Glomerular visceral epithelial cell (primary cell): ENCODE data around the gene LMNTD1.
"Not testable (repeated sequence)": the region's sequence is repeated elsewhere in the genome, so short reads cannot be mapped to it uniquely, and the experiment has no call there.

ENCODE experiments used
- DNase-seq: peaks from one replicate; pipeline ENCODE4 v3.0.0-alpha.2; 2016; ENCODE audit errors: extremely low spot score

LMNTD1 gene, protein sequence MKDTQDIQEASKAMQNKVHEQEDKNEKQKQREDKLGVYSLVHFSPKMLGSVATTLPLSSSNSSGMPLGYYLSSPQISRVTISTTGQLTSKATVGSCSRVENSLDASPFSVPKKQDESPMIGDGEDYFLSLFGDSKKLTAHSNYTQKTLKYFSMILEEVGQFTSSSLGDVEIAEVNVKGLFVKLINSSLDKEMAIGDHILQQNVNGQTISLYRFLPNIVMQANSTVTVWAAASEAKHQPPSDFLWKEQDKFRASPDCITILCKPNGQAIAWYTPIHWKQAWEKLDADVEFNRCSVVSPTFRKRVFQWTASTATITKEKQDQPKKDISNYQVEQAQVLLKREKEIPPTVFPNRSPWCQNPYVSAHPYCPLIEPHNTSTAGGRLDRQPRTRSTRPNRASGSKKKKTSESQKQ

DNA sequence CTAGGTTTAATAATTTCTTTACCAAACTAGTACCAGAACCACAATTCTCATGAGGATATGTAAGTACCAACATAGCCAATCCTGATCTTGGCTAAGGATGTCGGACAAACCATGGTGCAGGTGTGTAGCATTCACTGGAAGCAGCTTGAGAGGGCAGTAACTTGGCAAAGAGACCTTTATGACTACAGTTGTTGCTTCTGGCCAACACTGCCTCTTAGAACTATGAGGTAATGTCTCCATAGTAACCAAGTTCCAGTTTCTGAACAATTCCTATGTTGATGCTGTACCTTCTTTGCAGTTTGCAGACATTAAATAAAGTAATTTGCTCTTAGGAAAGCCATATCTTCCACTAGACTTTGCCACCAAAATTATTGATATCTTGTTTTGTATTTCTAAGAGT lies at the start of gene LMNTD1:
LMNTD1 (minus strand) TSS at position 186 of the 400 bp plus-strand sequence. CDS start 324 bp downstream, outside the sequence.
- DNase-seq = peak; percentile 27

DNA sequence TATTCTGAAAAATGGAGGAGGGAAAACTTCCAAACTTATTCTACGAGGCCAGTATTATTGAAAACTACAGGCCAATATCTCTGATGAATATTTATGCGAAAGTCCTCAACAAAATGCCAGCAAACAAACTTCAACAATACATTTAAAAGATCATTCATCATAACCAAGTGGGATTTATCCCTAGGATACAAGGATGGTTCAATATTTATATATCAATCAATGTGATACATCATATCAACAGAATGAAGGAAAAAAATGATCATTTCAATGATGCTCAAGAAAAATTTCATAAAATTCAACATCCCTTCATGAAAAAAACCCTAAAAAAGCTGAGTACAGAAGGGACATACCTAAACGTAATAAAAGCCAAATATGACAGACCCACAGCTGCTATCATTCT lies 45.9 kb upstream of the LMNTD1 start:
- DNase-seq = no peak

DNA sequence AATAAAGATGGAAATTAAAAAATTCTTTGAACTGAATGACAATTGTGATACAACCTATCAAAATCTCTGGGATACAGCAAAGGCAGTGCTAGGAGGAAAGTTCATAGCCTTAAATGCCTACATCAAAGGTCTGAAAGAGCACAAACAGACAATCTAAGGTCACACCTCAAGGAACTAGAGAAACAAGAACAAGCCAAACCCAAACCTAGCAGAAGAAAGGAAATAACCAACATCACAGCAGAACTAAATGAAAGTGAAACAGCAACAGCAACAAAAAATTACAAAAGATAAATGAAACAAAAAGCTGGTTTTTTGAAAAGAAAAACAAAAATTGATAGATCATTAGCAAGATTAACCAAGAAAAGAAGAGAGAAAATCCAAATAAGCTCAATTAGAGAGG lies 42.4 kb upstream of the LMNTD1 start:
- not testable (repeated sequence) for DNase-seq

DNA sequence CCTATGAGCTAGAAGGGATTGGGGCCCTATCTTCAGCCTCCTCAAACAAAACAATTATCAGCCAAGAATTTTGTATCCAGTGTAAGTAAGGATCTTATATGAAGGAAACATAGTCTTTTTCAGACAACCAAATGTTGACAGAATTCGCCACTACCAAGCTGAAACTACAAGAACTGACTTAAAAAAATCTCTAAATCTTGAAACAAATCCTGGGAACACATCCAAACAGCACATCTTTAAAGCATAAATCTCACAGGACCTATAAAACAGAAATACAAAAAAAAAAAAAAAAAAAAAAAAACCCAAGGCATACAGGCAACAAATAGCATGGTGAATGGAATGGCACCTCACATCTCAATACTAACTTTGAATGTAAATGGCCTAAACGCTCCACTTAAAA lies 41.3 kb upstream of the LMNTD1 start:
- DNase-seq = no peak

DNA sequence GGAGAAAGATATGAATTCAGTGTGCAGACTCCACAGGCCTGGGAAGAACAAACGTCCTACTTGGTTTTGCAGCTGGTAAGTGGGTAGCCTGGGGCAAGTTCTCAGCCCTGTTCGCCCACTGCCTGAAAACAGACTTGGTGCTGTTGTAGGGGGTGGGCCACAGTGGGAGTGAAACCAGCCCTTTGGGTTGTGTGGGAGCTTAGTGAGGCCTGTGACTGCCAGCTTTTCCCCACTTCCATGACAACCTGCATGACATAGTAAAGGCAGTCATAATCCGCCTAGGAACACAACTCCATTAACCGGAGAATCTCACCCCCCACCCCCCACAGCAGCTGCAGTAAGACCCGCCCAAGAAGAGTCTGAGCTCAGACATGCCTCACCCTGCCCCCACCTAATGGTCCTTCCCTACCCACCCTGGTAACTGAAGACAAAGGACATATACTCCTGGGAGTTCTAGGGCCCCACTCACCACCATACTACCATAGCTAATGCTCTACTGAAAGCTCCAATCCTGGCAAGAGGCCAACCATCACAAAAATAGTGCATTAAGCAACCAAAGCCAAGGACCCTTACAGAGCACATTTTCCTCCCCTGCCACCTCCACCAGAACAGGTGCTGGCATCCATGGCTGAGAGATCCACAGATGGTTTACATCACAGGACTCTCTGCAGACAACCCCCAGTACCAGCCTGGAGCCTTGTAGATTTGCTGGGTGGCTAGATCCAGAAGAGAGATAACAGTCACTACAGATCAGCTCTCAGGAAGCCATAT lies 39.8 kb upstream of the LMNTD1 start:
- DNase-seq = no peak

DNA sequence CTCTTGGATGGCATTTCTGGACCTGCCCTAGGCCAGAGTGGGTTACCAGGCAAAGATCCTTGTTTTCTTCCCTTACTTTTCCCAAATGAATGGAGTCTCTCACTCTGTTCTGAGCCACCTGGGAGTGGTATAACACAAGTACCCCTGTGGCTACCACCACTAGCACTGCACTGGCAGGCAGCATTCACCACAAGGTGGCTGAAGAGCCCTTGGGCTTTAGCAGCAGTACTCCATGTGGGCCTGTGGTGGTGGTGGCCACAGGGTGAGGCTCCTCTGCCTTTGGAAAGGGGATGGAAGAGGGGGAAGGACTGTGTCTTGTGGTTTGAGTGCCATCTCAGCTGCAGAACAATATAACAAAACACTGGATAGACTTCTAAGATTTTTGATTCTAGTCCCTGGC lies 38.1 kb upstream of the LMNTD1 start:
- no peak for DNase-seq

DNA sequence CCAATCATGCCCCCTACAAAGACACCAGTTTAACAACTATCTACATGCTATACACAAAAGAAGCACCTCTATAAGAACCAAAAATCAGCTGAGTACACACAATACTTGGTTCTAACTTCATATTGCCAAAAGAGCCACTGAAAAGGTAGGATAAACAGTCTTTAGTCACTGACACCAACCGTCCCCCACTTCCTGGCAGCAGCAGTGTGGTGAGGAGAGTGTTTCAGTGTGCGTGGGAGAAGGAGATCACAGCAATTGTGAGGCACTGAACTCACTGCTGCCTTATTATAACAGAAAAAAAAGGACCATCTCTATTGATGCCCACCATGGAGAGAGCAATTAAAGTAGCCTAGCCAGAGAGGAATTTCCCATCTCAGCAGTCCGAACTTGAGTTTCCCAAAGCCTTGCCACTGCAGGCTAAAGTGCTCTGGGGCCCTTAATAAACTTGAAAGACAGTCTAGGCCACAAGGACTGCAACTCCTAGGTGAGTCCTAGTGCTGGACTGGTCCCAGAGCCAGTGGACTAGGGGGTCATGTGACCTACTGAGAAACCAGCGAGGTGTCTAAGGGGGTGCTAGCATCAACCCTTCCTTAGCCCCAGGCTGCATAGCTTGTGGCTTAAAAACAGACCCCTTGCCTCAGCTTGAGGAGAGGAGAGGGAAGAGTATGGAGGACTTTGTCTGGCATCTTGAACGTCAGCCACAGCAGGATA lies 37.1 kb upstream of the LMNTD1 start:
- DNase-seq = no peak

DNA sequence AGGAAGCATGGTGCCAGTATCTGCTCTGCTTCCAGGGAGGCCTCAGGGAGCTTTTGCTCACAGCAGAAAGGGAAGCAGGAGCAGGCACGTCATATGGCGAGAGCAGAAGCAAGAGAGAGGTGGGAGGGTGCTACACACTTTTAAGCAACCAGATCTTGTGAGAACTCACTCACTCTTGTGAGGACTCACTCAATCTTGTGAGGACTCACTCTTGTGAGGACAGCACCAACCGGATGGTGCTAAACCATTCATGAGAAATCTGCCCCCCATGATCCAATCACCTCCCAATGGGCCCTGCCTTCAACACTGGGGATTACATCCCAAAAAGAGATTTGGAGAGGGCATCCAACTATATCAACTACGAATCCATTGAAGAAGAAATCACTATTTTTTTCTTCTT lies 34.3 kb upstream of the LMNTD1 start:
- DNase-seq = no peak

DNA sequence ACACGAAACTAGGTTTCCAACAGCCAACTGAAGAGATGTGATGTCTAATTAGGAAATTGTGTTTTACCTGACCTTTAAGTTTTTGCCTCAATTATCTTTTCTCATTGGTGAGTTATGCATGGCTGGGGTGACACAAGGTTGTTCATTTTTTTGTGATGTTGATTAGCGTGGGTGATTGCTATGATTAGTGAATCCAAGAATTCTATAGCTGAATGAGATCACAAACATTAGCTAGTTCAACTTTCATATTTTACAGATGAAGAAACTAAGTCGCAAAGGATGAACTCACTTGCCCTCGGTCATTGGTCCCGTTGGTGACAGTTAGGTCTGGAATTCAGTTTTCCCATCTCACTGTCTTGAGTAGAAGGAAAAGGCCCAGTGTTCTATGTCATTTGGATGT lies 32.6 kb upstream of the LMNTD1 start:
- DNase-seq = no peak

DNA sequence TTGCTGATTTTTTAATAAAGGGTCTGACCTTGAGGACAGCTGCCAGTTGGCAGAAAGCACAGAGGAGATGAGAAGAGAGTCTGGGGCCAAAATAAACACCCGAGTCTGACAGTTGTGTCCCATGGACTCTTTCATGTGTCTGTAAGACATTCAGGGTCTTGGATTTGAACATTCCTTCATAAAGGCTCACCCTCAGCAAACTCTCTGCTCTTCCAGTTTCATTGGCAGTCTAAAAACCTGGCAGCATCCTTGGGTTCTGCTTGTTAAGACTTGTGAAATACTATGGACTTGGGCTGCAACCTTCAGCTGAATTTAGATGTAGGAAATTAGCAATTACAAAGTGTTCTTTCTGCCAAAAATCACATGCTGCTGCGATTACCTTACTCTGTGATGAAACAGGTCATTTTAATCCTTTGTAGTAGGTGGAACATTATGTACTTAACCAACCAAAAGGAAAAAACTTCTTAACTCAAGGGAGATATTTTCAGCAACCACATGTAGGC lies 32.0 kb upstream of the LMNTD1 start:
- no peak for DNase-seq

DNA sequence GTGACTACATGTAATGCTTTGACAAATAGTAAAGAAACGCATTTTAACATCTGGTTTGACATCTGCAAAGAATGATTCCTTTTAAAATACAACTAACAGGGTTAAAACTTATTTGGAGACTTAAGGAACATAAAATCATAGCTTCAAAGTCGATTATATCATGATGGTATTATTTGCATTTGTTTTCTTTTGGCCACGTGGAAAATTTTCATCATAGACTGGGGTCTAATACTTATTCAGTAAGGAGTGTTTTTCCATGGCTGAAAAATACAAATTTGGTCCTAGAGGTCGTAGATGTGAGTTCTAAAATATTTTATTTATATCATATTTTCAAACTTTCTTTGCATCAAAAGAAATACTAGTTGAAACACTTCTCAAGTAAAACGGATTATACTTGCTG lies 31.5 kb upstream of the LMNTD1 start:
- no peak for DNase-seq

DNA sequence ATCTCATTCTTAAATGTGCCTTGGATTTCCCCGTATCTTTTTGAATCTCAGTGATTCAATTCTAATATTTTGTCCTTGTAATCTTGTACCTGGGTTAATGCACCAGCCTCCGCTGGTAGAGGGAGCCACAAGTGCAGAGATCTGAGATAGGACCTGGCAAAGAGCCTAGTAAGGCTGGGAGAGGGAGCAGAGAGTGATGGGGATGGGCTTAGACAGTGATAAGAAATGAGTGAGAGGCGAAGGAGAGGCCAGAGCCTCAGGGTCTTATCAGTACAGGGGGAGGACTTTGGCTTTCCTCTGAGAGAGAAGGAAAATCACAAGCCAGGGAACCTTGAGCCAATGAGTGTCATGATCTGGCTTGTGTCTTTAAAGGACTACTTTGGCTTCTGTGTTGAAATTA lies 30.5 kb upstream of the LMNTD1 start:
- no peak for DNase-seq

DNA sequence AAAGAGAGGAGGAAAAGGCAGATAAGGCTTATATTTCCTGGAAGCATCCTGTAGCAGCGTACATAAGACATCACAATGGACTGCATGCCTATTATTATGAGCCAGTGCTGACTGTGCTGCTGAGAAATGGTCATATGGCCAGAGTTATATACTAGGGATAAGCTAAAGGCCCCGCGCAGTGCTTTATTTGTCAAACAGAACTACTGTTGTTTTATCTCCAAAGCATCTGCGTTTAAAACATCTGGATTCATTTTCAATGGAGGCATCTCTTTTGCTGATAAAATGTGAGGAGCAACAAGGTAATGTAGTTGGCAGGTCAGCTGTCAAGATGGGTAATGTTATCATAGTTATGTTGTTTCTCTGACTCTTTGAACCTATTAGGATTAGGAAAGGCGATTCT lies 28.0 kb upstream of the LMNTD1 start:
- DNase-seq = no peak

DNA sequence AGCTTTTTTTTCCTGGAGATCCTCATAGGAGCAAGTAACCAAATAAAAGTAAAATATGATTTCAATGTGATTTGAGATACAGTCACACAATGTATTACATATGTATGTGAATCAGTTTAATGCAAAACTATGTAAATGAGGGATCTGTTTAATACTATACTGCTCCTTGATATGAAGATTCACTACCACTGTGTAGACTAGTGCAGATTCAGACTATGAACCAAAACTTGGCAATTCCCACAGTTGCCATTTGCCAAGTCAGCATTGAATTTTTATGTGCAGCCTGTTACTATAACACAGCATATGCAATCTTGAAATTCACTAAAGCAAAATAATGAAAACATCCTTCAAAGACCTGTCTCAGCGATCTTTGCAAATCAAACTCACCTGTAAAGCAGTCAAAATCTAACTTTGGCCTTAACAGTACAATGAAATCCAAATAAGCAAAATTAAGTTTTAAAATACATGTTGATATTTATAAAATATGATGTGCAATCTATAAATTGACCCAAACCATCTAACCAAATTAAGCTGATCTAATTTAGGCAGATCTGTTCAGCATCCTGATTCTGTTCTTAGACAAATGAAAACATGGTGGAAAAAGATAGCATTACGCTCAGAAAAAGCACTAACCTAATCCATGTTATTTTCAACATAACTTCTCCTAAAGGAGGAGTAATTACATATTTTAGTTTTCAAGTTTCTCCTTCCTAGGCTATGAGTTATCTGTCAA lies 25.5 kb upstream of the LMNTD1 start:
- no peak for DNase-seq

DNA sequence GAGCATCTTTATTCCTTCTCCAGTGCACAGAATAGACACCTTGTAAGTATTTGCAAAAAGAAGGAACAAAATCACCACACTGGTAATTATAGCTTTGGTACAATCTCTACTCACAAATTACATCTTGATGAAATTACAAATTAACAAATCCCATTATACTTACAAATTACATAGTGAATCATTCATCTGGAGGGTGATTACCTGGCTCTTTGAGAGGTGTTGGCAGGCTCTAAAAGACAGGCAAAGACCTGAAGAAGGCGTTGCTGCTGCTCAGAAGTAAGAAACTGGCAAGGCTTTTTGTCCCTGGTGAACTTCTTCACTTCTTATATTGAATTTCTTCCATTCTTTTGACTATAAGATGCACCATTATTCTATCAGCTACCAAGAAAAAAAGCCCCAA lies 21.7 kb upstream of the LMNTD1 start:
- DNase-seq = no peak

DNA sequence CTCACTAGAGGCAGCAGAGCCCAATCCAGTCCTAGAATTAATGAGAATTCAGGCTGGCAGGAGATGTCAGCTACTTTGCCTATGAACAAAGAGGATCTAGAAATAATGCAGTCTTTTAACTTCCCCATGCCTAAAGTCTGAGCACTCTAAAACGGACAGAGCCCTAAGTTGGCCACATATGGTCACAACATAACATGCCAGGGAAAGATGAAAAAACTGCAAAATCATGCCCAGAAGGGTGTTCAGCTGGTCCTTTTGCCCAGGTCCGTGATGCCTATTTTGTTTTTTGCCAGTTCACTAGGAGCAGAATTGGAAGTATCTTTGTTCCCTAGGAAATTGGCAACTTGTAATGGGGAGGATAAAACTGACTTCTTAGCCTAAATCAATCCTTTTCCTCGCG lies 20.3 kb upstream of the LMNTD1 start:
- no peak for DNase-seq

DNA sequence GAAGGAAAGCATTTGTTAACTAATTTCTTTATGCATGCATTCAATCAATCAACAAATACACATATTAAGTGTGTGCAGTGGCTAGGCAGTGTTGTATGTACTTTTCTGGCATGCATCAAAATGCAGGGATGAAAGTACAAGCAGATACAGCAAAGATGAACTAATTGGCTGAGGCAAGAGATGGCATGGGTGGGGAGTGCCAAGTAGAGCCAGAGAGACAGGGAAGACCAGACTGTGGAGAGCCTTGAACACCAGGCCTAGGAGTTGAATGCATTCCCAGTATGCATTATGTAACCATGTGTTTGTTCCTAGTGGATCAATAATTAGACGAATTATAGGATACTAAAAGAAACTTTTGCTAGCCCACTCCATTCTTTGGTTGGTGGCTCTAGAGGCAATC lies 17.3 kb upstream of the LMNTD1 start:
- no peak for DNase-seq

DNA sequence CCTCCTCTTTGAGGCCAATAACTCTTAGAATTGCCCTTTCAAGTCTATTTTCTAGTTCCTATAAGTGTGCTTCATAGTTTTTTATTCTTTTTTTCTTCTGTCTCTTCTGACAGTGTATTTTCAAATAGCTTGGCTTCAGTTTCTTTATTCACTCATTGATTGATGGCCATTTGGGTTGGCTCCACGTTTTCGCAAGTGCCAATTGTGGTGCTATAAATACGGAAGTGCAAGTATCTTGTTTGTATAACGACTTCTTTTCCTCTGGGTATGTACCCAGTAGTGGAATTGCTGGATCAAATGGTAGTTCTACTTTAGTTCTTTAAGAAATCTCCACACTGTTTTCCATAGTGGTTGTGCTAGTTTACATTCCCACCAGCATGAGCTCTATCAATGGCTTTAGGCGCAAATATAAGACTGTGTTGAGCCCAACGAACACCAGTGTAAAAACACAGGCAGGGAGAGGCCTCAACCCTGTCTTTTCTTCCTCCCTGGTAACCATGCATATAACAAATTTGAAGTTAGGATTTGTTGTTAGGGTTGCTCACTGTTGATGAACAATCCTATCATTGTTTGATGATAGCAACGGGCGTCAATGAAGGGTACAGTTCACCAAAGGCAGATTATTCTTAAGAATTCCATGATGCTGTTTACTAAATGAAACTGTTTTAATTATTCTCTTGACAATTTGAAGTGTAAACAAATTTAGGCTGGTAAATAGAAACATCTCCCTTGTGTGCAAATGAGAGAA lies 13.3 kb upstream of the LMNTD1 start:
- no peak for DNase-seq

DNA sequence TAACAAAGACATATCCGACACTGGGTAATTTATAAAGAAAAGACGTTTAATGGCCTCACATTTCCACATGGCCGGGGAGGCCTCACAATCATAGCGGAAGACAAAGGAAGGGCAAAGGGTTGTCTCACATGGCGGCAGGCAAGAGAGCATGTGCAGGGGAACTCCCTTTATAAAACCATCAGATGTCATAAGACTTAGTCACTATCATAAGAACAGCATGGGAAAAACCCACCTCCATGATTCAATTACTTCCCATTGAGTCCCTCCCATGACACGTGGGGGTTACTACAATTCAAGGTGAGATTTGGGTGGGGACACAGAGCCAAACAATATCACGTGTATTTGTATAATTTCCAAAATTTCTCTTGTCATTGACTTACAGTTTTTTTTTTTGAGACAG lies 5.5 kb upstream of the LMNTD1 start:
- DNase-seq = peak; percentile 23

DNA sequence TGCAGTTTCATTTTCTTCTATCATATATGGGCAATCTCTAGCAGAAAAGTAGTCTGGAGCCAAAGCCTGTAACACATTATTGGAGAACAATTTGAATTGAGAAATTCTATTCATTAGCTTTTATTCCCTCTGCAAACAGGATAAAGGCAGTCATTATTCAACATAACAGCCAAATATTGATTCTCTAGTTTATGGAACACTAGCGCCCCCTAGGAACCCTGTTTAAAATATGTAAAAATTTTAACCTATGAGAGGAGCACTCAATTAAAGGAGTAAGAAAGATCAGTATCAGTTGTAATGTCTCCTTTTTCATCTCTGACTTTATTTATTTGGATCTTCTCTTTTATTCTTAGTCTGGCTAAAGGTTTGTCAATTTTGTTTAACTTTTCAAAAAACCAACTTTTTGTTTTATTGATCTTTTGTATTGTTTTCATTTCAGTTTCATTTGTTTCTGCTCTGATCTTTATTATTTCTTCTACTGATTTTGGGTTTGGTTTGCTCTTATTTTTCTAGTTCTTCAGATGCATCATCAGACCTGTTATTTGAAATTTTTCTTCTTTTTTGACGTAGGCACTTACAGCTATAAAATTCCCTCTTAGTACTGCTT lies 4.8 kb upstream of the LMNTD1 start:
- peak; percentile 35 for DNase-seq

DNA sequence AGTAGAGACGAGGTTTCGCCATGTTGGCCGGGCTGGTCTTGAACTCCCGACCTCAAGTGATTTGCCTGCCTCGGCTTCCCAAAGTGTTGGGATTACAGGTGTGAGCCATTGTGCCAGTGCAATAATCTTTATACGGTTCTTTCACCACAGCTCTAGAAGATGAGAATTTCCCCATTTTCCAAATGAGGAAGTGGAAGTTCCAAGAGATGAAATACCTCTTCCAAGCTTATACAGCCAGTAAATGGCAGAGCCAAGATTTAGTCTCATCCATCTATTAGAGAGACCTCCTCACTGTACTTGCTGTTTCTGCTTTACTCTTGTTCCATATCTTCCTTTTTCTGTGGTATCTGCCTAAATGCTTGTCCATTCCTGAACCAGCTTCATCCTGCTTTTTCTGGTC lies 3.1 kb upstream of the LMNTD1 start:
- no peak for DNase-seq
